Nephron progenitor cell (in vitro differentiated cells): ENCODE measurements around the gene GADD45B.
"Not testable (repeated sequence)": the region's sequence is repeated elsewhere in the genome, so short reads cannot be mapped to it uniquely, and the experiment has no call there.

Experiments
- DNase-seq: peaks from one replicate; pipeline ENCODE4 v3.0.0; 2021
- H3K27ac Mint-ChIP-seq: 2 replicates; pipeline ENCODE4 v1.8.0; 2021; ENCODE audit warnings: mild to moderate bottlenecking, moderate library complexity, mixed read lengths
- H3K27me3 Mint-ChIP-seq: 2 replicates; pipeline ENCODE4 v1.8.0; 2021; ENCODE audit warnings: mild to moderate bottlenecking, low read depth, mixed read lengths; ENCODE audit not compliant: poor library complexity
- H3K36me3 Mint-ChIP-seq: 2 replicates; pipeline ENCODE4 v1.8.0; 2021; ENCODE audit warnings: low read depth, mixed read lengths
- H3K4me1 Mint-ChIP-seq: 2 replicates; pipeline ENCODE4 v1.8.0; 2021; ENCODE audit warnings: mixed read lengths
- H3K4me3 Mint-ChIP-seq: 2 replicates; pipeline ENCODE4 v1.8.0; 2021; ENCODE audit warnings: mild to moderate bottlenecking, moderate library complexity, mixed read lengths
- H3K9me3 Mint-ChIP-seq: 2 replicates; pipeline ENCODE4 v1.8.0; 2021; ENCODE audit warnings: mild to moderate bottlenecking, moderate library complexity, mixed read lengths
- TF ChIP-seq, protein P1 (sequence below): fragments of 200-600 bp; sonication (generic); IDR thresholded peaks from 2 replicates; pipeline ENCODE4 v1.5.0; 2021; ENCODE audit warnings: antibody characterized with exemption

The GADD45B gene

DNA sequence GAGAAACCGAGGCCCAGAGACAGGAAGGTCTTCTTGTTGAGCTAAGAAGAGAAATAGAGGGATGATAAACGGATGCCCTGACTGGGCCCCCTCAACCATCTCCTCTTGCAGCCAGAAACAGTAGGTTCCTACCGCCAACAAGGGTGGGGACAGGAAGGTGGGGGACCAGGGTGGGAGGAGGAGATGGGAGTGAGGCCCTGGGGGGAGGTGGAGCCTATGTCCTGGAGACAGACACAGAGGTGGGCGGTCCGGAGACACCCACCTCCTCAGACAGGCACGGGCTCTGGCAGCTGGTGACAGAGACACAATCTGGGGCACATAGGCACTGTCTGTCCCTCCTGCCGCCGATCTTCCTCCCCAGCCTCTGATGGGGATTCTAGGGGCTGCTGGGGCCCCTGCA, 16.9 kb downstream of the GADD45B start:
- H3K4me3 Mint-ChIP-seq: no peak overlapping the region
- no peaks in the 10 kb centered on the region for H3K9me3 Mint-ChIP-seq
- H3K27me3 Mint-ChIP-seq: peaks cover 45% of the 10 kb centered on the region
- H3K4me1 Mint-ChIP-seq: peaks cover 33% of the 10 kb centered on the region
- no peaks in the 10 kb centered on the region for H3K36me3 Mint-ChIP-seq
- DNase-seq: no peak
- H3K27ac Mint-ChIP-seq: no peak overlapping the region
- TF ChIP-seq, protein P1, sequence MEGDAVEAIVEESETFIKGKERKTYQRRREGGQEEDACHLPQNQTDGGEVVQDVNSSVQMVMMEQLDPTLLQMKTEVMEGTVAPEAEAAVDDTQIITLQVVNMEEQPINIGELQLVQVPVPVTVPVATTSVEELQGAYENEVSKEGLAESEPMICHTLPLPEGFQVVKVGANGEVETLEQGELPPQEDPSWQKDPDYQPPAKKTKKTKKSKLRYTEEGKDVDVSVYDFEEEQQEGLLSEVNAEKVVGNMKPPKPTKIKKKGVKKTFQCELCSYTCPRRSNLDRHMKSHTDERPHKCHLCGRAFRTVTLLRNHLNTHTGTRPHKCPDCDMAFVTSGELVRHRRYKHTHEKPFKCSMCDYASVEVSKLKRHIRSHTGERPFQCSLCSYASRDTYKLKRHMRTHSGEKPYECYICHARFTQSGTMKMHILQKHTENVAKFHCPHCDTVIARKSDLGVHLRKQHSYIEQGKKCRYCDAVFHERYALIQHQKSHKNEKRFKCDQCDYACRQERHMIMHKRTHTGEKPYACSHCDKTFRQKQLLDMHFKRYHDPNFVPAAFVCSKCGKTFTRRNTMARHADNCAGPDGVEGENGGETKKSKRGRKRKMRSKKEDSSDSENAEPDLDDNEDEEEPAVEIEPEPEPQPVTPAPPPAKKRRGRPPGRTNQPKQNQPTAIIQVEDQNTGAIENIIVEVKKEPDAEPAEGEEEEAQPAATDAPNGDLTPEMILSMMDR: no peak

DNA sequence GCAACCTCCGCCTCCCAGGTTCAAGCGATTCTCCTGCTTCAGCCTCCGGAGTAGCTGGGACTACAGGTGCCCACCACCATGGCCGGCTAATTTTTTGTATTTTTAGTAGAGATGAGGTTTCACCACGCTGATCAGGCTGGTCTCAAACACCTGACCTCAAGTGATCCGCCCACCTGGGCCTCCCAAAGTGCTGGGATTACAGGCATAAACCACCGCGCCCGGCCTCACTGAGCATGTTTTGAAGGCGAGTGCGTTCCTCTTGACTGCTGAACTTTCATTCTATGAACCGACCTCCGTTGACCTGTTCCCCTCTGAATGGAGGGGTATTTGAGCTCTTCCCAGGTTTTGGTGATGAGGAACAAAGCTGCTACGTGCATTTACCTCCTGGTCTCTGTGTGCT, 17.5 kb downstream of the GADD45B start:
- H3K4me3 Mint-ChIP-seq: peak overlapping the region; percentile 78
- peaks cover 40% of the 10 kb centered on the region for H3K27me3 Mint-ChIP-seq
- H3K36me3 Mint-ChIP-seq, DNase-seq, H3K9me3 Mint-ChIP-seq: not testable (repeated sequence)
- peak overlapping the region; percentile 71 for H3K27ac Mint-ChIP-seq
- peaks cover 33% of the 10 kb centered on the region for H3K4me1 Mint-ChIP-seq

DNA sequence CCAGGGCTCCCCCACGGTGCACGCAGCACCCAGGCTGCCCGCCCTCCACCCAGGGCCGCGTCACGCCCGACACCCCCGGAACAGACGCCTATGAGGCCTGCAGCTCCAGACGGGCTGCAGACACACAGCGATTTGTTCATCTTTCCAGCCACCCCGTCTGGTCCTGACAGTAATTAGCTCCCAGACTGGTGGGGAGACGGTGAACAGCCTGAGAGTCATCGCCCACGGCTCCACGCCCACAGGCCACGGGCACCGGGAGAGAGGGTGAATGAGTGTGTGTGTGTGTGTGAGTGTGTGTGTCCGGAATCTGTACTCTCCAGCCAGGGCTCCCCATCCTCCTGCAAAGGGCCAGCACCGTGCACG, 18.1 kb downstream of the GADD45B start:
- Mint-ChIP-seq H3K27me3 (peaks cover 36% of the 10 kb centered on the region), H3K4me3 (peak overlapping the region; percentile 78), H3K36me3 (no peaks in the 10 kb centered on the region), H3K4me1 (peaks cover 35% of the 10 kb centered on the region), H3K27ac (peak overlapping the region; percentile 71), H3K9me3 (no peaks in the 10 kb centered on the region)
- TF ChIP-seq, protein P1: no peak
- no peak for DNase-seq

DNA sequence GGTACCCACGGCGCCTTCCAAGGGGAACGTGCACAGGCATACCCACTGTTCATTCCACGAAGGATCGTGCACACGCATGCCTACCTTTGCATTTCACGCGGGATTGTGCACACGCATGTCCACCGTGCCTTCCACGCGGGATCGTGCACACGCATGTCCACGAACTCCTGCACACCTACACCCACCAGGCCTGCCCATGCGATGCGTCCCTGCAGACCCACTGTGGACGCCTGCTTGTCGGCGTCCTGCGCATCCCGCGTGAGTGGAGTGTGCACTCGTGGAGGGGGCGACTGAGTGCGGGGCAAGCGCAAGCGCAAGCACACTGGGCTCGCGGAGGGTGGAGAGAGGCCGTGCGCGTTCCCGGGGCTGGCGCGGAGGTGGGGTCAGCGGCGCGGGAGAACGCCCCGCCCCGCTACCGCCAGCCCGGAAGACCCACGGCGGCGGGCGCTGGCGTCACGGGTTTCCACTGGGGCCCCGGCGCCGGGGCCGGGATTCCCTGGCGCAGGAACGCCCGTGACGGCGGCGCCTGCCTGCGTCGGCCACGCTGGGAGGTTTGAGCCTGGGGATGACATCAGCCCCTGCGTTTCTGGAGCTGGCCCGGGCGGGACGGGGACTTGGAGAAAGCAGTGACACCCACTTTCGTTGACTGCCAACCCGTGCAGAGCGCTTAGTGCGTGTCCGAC, 18.7 kb downstream of the GADD45B start:
- peak overlapping the region; percentile 16 for H3K27ac Mint-ChIP-seq
- peaks cover 34% of the 10 kb centered on the region for H3K27me3 Mint-ChIP-seq
- DNase-seq: peak; percentile 67
- no peaks in the 10 kb centered on the region for H3K36me3 Mint-ChIP-seq
- peak overlapping the region; percentile 78 for H3K4me3 Mint-ChIP-seq
- no peaks in the 10 kb centered on the region for H3K9me3 Mint-ChIP-seq
- peaks cover 40% of the 10 kb centered on the region for H3K4me1 Mint-ChIP-seq
- TF ChIP-seq, protein P1: no peak

DNA sequence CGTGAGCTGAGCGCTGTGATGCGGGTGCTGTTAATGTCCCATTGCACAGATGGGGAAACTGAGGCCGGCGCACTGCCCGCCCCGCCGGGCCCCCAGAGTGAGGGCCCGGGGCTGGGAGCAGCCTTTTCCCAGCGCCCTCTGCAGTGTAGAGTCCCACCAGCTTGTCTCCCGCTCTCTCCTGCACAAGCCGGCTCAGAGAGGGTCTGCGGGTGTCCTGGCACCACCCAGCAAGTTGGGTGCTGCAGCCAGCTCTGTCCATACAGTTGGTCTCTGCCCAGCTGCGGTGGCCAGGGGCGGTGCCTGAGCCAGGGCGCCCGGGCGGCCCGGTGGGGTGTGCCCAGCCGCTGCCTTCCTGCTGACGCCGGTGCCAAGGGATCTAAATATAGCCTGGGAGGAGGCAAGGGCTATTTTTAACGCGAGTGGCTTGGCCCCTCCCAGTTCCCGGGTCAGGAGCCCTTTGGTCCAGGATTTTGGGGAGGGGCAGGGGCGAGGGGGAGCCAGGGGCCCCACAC, 19.3 kb downstream of the GADD45B start:
- TF ChIP-seq, protein P1: no peak
- no peak overlapping the region for H3K27ac Mint-ChIP-seq
- no peaks in the 10 kb centered on the region for H3K9me3 Mint-ChIP-seq
- H3K36me3 Mint-ChIP-seq: no peaks in the 10 kb centered on the region
- H3K27me3 Mint-ChIP-seq: peaks cover 31% of the 10 kb centered on the region
- peak overlapping the region; percentile 54 for H3K4me3 Mint-ChIP-seq
- DNase-seq: no peak
- peaks cover 46% of the 10 kb centered on the region for H3K4me1 Mint-ChIP-seq

DNA sequence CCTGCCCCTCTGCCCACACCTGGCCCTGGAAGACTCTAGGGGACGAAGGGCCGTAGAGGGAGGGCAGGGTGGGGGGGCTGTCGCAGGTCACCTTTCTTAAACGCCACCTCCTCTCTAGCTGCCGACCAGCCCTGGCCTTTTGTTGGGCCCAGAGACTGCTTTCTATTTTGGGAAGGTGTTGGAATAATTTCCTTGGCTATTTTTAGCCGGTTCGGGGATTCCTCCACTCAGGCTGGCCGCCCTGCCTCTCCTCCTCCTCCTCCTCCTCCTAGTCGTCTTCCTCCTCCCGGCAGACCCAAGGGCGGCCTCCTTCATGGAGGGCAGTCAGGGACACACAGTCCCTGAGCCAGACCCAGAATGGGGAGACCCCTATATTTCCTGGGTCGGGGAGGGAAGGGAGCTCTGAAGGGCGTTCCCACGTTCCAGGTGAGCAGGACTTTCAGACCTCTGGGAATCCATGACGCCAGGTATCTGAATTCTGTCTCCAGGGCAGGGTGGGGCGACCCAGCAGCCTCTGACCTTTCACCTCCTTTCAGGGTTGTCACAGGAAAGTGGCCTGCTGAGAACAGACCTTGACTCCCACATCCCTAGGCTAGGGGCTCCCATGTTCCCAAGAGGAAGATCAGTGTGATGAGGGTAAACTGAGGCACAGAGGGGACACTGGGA, 19.9 kb downstream of the GADD45B start:
- TF ChIP-seq, protein P1: no peak
- H3K36me3 Mint-ChIP-seq: no peaks in the 10 kb centered on the region
- H3K4me1 Mint-ChIP-seq: peaks cover 50% of the 10 kb centered on the region
- H3K9me3 Mint-ChIP-seq: no peaks in the 10 kb centered on the region
- no peak for DNase-seq
- H3K4me3 Mint-ChIP-seq: peak overlapping the region; percentile 76
- H3K27me3 Mint-ChIP-seq: peaks cover 25% of the 10 kb centered on the region
- H3K27ac Mint-ChIP-seq: no peak overlapping the region
